Stimulated activated CD8-positive, alpha-beta memory T cell treated with anti-CD3 and anti-CD28 coated beads, Interleukin-7, amount 100 ng/mL, for 4 hours (primary cell): Measurements from ENCODE around the gene DGUOK.
A peak's percentile ranks its signal among the peaks of the same experiment; 100 is the strongest.
"Not testable (repeated sequence)": the region's sequence is repeated elsewhere in the genome, so short reads cannot be mapped to it uniquely, and the experiment has no call there.

ENCODE experiments used
- DNase-seq, 2 donors: peaks; one replicate each; pipeline ENCODE4 v3.0.0-alpha.2; 2020; ENCODE audit warnings: low read depth in 2 of 2

Gene DGUOK

GRCh38 chr2:73926493-73927327, at the start of gene DGUOK:
Gene DGUOK (plus strand): TSS chr2:73926880. CDS start chr2:73926911, 31 bp downstream.
- peak; percentile 95 to 97 for DNase-seq

GRCh38 chr2:73877071-73877802, 49.4 kb upstream of the DGUOK start:
- DNase-seq = no peak

- DNase-seq = not testable (repeated sequence)
Measured at GRCh38 chr2:73877984-73878383, 48.7 kb upstream of the DGUOK start.

- no peak for DNase-seq
Measured at GRCh38 chr2:73885406-73885805, 41.3 kb upstream of the DGUOK start.

- peak in 1 of 2 donors; percentile 31 for DNase-seq
Measured at GRCh38 chr2:73886357-73886756, 40.3 kb upstream of the DGUOK start.

- not testable (repeated sequence) for DNase-seq
Measured at GRCh38 chr2:73887596-73888353, 38.9 kb upstream of the DGUOK start.

- no peak for DNase-seq
Measured at GRCh38 chr2:73888388-73888787, 38.3 kb upstream of the DGUOK start.

GRCh38 chr2:73889206-73889605, 37.5 kb upstream of the DGUOK start:
- no peak for DNase-seq

GRCh38 chr2:73890301-73891092, 36.2 kb upstream of the DGUOK start:
- DNase-seq = no peak

- no peak for DNase-seq
Measured at GRCh38 chr2:73891276-73891901, 35.3 kb upstream of the DGUOK start.

- DNase-seq = no peak
Measured at GRCh38 chr2:73892631-73893329, 33.9 kb upstream of the DGUOK start, which contains the start of gene ACTG2. Gene ACTG2 (plus strand): TSS chr2:73893008. CDS start chr2:73901312, 8,304 bp downstream.

GRCh38 chr2:73893764-73894474, 32.8 kb upstream of the DGUOK start:
- no peak for DNase-seq

GRCh38 chr2:73894475-73894850, 32.2 kb upstream of the DGUOK start:
- no peak for DNase-seq

- no peak for DNase-seq
Measured at GRCh38 chr2:73894877-73895276, 31.8 kb upstream of the DGUOK start.

- DNase-seq = no peak
Measured at GRCh38 chr2:73895473-73895872, 31.2 kb upstream of the DGUOK start.

GRCh38 chr2:73896362-73897239, 30.1 kb upstream of the DGUOK start:
- DNase-seq = peak in 1 of 2 donors; percentile 19

GRCh38 chr2:73897240-73897583, 29.5 kb upstream of the DGUOK start:
- no peak for DNase-seq

- no peak for DNase-seq
Measured at GRCh38 chr2:73897934-73898333, 28.7 kb upstream of the DGUOK start.
